GM13977 (cell line): ENCODE data around the gene EML6.
A peak's percentile ranks its signal among the peaks of the same experiment; 100 is the strongest.

Source experiments
- DNase-seq: peaks from one replicate; pipeline ENCODE4 v3.0.0; 2012; ENCODE audit warnings: low spot score
- CTCF ChIP-seq: IDR thresholded peaks from 2 replicates; pipeline ENCODE4 v1.5.1; 2012; ENCODE audit warnings: mild to moderate bottlenecking, control low read depth; ENCODE audit not compliant: insufficient read depth; ENCODE audit errors: extremely low read depth, missing control alignments
- in situ Hi-C: fragments of 300-500 bp; cut with MboI; formaldehyde crosslinking; loops from one replicate; pipeline ENCODE4 v1.12.0; 2022; ENCODE audit warnings: low sequenced_read_pairs, low pct_unique_long_range_greater_than_20kb, mixed read lengths, inconsistent platforms; ENCODE audit not compliant: unreplicated experiment

The EML6 gene

GRCh38 chr2:54714996-54715395, 8.5 kb upstream of the EML6 start:
- no peak for TF ChIP-seq CTCF
- in situ Hi-C loops = loop anchor here (25.0 kb wide), 1 partner anchor 603 kb away; the partner anchor contains the start of gene ACYP2
- no peak for DNase-seq

- in situ Hi-C loops = loop anchor here (25.0 kb wide), 1 partner anchor 604 kb away; the partner anchor contains the start of gene ACYP2
- no peak for TF ChIP-seq CTCF
- no peak for DNase-seq
These were observed 7.1 kb upstream of the EML6 start for GRCh38 chr2:54716375-54716774.

- DNase-seq = no peak
- TF ChIP-seq CTCF = no peak
- in situ Hi-C loops = loop anchor here (25.0 kb wide), 1 partner anchor 608 kb away; the partner anchor contains the start of gene ACYP2
These were observed 2.9 kb upstream of the EML6 start for GRCh38 chr2:54720563-54720962.

- peak; percentile 12 for DNase-seq
- in situ Hi-C loops = loop anchor here (25.0 kb wide), 1 partner anchor 610 kb away; the partner anchor contains the start of gene ACYP2
These were observed 821 bp upstream of the EML6 start for GRCh38 chr2:54722641-54723040.

GRCh38 chr2:54723996-54724559, 616 bp downstream of the EML6 start:
- no peak for TF ChIP-seq CTCF
- in situ Hi-C loops = loop anchor here (25.0 kb wide), 1 partner anchor 612 kb away; the partner anchor contains the start of gene ACYP2
- peak; percentile 44 for DNase-seq

More at GRCh38 chr2:54722641-54723040, 821 bp upstream of the EML6 start:
- no peak for TF ChIP-seq CTCF

GRCh38 chr2:54724560-54725342, 1.3 kb downstream of the EML6 start:
- no peak for TF ChIP-seq CTCF
- in situ Hi-C loops = loop anchor here (25.0 kb wide), 1 partner anchor 612 kb away; the partner anchor contains the start of gene ACYP2
- peak; percentile 64 for DNase-seq
